Psoas muscle (tissue), 8 donors: ENCODE data around the gene SYNGR2. TPM values are rescaled to one million over a fixed set of nuclear protein-coding genes. Genes with fewer than 3 reads are reported as not detected.

ENCODE experiments used
- ATAC-seq, 4 donors: fragments of 200-7000 bp; cut with Tn5 transposase; one replicate each; pipeline ENCODE4 v1.9.1; 2020; ENCODE audit warnings: moderate library complexity in 3 of 4, mild to moderate bottlenecking in 2 of 4
- DNase-seq, 2 donors: peaks; one replicate each; pipeline ENCODE4 v3.0.0-alpha.2; 2020
- H3K27ac ChIP-seq: fragments of 200-600 bp; one replicate; pipeline ENCODE4 v1.8.0; 2022
- H3K27me3 ChIP-seq, 3 donors: fragments of 200-600 bp in 1 of 3; one replicate each; pipeline versions ENCODE4 v1.6.1 to v1.8.0; 2013 to 2022; ENCODE audit warnings: low read length in 2 of 3, mild to moderate bottlenecking in 2 of 3, moderate library complexity in 1 of 3; ENCODE audit not compliant: insufficient read depth in 3 of 3
- H3K36me3 ChIP-seq, 2 donors: fragments of 200-600 bp in 1 of 2; one replicate each; pipeline versions ENCODE4 v1.6.1 to v1.8.0; 2013 to 2022; ENCODE audit warnings: low read depth in 1 of 2, mild to moderate bottlenecking in 1 of 2, moderate library complexity in 1 of 2; ENCODE audit not compliant: insufficient read depth in 1 of 2
- H3K4me1 ChIP-seq: fragments of 200-600 bp; one replicate; pipeline ENCODE4 v1.8.0; 2022
- H3K4me3 ChIP-seq: fragments of 200-600 bp; one replicate; pipeline ENCODE4 v1.8.0; 2022; ENCODE audit warnings: mild to moderate bottlenecking
- H3K9me3 ChIP-seq: fragments of 200-600 bp; one replicate; pipeline ENCODE4 v1.8.0; 2022
- WGBS, 3 donors: extraction: QIAGEN DNeasy Blood & Tissue Kit; methylation state at CpG; one replicate each; pipeline versions ENCODE4 v1.1.6 to v1.1.7; 2013; 5-methylcytosine and 5-hydroxymethylcytosine counted together
- intact Hi-C, 2 donors: fragments of 100-400 bp; cut with DNase I; formaldehyde crosslinking; loops; one replicate each; pipeline versions ENCODE4 v1.11.0 to v1.14.2; 2022
- polyA plus RNA-seq, 3 donors: library from polyadenylated mRNA; stranded (reverse); fragments of 200-250 nt; gene quantifications; one replicate each; pipeline ENCODE4 v1.2.3, GENCODE V29; 2013
- total RNA-seq, 4 donors: library from RNA; stranded (reverse); fragmentation: NEBNext Ultra II Directional in 2 of 4; extraction: Animal tissue kit (Norgen Biotek cat#: 25700) in 2 of 4; gene quantifications; one replicate each; pipeline versions ENCODE4 v1.2.1 to v1.2.4, GENCODE V29; 2021 to 2023
- TF ChIP-seq, protein P1 (sequence below): fragments of 200-600 bp; IDR thresholded peaks from one replicate; pipeline ENCODE4 v1.8.0; 2022; ENCODE audit warnings: antibody characterized with exemption
- donor health status: healthy with polysubstance abuse.
- donor health status: DM: no; HTN: no; CAD: no; lungs with moderate emphysema.
- donor health status: Bipolar disorder and iron deficiency.
- donor health status: healthy.
- donor health status: DM: yes; HTN: yes; CAD: no.
- donor health status: DM: no; HTN: no; CAD: no.
- donor health status: DM: no; HTN: no; CAD: no.
- donor health status: DM: yes; HTN: yes; CAD: no.

SYNGR2 gene
- total and polyA plus RNA-seq, 7 donors = 61.7 to 313 (median 181) TPM

DNA sequence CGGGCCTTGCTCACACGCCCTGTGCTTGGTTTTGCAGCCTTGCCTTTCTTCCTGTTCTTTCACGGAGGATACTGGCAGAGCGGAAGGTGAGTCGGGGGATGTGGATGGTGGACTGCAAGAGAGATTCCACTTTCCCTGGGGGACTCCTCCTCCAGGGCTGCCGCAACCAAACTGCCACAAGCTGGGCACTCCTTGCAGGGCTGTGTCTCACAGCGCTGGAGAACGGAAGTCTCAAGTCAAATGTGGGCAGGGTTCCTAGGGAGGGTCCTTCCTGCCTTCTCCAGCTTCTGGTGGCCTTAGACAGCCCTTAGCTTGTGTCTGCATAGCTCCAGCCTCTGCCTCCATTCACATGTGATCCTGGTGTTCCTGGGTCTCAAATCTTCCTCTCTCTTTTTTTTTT is 34.3 kb downstream of the SYNGR2 start:
- H3K36me3 ChIP-seq = peaks cover 0 to 4% of the 10 kb centered on the region in 2 donors
- H3K9me3 ChIP-seq = no peaks in the 10 kb centered on the region
- TF ChIP-seq, protein P1, sequence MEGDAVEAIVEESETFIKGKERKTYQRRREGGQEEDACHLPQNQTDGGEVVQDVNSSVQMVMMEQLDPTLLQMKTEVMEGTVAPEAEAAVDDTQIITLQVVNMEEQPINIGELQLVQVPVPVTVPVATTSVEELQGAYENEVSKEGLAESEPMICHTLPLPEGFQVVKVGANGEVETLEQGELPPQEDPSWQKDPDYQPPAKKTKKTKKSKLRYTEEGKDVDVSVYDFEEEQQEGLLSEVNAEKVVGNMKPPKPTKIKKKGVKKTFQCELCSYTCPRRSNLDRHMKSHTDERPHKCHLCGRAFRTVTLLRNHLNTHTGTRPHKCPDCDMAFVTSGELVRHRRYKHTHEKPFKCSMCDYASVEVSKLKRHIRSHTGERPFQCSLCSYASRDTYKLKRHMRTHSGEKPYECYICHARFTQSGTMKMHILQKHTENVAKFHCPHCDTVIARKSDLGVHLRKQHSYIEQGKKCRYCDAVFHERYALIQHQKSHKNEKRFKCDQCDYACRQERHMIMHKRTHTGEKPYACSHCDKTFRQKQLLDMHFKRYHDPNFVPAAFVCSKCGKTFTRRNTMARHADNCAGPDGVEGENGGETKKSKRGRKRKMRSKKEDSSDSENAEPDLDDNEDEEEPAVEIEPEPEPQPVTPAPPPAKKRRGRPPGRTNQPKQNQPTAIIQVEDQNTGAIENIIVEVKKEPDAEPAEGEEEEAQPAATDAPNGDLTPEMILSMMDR = no peak
- DNase-seq (no peak), ATAC-seq (no peak)
- H3K27ac ChIP-seq = no peak overlapping the region
- H3K4me1 ChIP-seq = no peaks in the 10 kb centered on the region
- H3K4me3 ChIP-seq = no peak overlapping the region
- no peaks in the 10 kb centered on the region for H3K27me3 ChIP-seq
- WGBS, 3 donors = 89 to 96% (median 90%) methylated on average over 8 of the region's 8 CpGs
- intact Hi-C loops = no loop called here

DNA sequence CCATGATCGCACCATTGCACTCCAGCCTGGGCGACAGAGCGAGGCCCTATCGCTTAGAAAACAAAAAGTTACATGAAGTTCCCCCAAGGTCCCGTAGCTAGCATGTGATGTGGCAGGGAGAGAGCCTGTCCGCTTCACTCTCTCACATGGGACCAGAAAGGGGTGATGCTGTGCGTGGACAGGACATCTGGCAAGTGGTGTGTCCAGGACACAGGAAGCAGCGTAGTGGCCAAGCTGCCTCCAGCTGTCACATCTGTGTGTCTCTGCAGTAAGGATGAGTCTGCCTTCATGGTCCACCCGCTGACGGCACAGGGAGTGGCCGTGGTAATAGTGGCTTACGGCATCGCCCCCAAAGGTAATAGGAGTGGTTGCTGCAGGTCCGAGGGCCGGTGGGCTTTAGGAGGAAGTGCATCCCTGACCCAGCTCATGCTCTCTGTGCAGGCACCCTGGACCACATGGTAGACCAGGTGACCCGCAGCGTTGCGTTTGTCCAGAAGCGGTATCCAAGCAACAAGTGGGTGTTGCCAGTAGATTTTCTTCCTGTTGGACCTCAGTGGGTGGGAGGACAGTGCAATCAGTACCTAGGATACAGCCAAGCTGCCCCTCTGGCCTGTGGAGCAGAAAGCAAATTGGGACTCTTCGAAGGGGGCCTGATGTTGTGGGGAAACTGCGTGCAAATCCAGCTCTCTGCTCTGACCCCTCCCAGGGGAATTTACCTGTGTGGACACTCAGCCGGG is 36.2 kb downstream of the SYNGR2 start:
- Histone ChIP-seq H3K4me3 (no peak overlapping the region), H3K4me1 (no peaks in the 10 kb centered on the region), H3K27ac (no peak overlapping the region), H3K27me3 (no peaks in the 10 kb centered on the region), H3K9me3 (no peaks in the 10 kb centered on the region), H3K36me3 (no peaks in the 10 kb centered on the region)
- no peak for ATAC-seq
- intact Hi-C loops = no loop called here
- TF ChIP-seq, protein P1 = no peak
- 87 to 91% (median 89%) methylated on average over 22 of the region's 22 CpGs for WGBS, 3 donors
- no peak for DNase-seq

DNA sequence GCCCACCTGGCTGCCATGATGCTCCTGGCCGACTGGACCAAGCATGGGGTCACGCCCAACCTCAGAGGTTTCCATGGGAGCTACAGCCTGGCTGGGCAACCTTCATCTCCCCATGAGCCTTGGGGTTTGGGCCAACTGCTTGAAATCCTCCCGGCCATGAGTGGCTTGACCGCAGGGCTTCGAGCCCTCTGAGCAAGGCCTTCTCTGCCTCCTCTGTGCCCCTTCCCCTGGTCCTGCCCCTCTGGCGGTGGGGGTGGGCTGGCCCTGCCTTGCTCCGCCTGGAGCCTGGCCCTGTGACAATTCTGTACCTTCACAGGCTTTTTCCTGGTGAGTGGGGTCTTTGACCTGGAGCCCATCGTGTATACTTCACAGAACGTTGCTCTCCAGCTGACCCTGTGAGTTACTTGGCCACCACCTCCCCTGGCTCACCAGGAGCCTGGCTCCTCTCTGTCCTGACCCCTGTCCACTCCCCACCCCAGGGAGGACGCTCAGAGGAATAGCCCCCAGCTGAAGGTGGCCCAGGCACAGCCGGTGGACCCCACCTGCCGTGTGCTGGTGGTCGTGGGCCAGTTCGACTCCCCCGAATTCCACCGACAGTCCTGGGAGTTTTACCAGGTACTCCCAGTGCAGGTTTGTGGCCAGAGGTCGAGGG is 36.9 kb downstream of the SYNGR2 start:
- no peaks in the 10 kb centered on the region for H3K36me3 ChIP-seq
- TF ChIP-seq, protein P1 = no peak
- H3K27me3 ChIP-seq = no peaks in the 10 kb centered on the region
- H3K9me3 ChIP-seq = no peaks in the 10 kb centered on the region
- 83 to 90% (median 86%) methylated on average over 17 of the region's 17 CpGs for WGBS, 3 donors
- ATAC-seq = no peak
- H3K27ac ChIP-seq = no peak overlapping the region
- no peak overlapping the region for H3K4me3 ChIP-seq
- no peaks in the 10 kb centered on the region for H3K4me1 ChIP-seq
- intact Hi-C loops = no loop called here
- no peak for DNase-seq

DNA sequence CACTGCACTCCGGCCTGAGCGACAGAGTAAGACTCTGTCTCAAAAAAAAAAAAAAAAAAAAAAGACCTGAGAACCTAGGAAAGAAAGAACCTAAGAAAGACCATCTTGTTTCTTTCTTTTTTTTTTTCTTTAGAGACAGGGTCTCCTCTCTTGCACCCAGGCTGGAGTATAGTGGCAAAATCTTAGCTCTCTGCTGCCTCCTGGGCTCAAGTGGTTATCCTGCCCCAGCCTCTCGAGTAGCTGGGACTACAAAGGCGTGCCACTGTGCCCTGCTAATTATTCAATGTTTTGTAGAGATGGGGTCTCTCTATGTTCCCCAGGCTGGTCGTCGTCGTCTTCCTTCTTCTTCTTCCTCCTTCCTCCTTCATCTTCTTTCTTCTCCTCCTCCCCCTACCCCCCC is 37.9 kb downstream of the SYNGR2 start:
- H3K27ac ChIP-seq = no peak overlapping the region
- no peaks in the 10 kb centered on the region for H3K9me3 ChIP-seq
- no peaks in the 10 kb centered on the region for H3K27me3 ChIP-seq
- TF ChIP-seq, protein P1 = no peak
- ATAC-seq = no peak
- H3K4me1 ChIP-seq = no peaks in the 10 kb centered on the region
- intact Hi-C loops = no loop called here
- H3K36me3 ChIP-seq = no peaks in the 10 kb centered on the region
- WGBS, 3 donors = 68 to 83% (median 77%) methylated on average over 7 of the region's 7 CpGs
- H3K4me3 ChIP-seq = no peak overlapping the region
- no peak for DNase-seq
